Testis (tissue), 2 donors: Measurements from ENCODE around the gene NUSAP1.

ENCODE experiments used
- POLR2A ChIP-seq: fragments of 450-650 bp; IDR thresholded peaks from one replicate; pipeline ENCODE4 v1.6.1; 2017; ENCODE audit warnings: antibody characterized with exemption, mild to moderate bottlenecking, moderate library complexity
- TF ChIP-seq, protein P1 (sequence below), 3 experiments: fragments of 450-650 bp in 2 of 3; fragments of 200-600 bp in 1 of 3; sonication (generic) in 1 of 3; IDR thresholded peaks; one replicate each; pipeline ENCODE4 v1.5.1; 2016 to 2019; ENCODE audit warnings: antibody characterized with exemption in 3 of 3, mild to moderate bottlenecking in 2 of 3, moderate library complexity in 1 of 3

- TF ChIP-seq, protein P1, sequence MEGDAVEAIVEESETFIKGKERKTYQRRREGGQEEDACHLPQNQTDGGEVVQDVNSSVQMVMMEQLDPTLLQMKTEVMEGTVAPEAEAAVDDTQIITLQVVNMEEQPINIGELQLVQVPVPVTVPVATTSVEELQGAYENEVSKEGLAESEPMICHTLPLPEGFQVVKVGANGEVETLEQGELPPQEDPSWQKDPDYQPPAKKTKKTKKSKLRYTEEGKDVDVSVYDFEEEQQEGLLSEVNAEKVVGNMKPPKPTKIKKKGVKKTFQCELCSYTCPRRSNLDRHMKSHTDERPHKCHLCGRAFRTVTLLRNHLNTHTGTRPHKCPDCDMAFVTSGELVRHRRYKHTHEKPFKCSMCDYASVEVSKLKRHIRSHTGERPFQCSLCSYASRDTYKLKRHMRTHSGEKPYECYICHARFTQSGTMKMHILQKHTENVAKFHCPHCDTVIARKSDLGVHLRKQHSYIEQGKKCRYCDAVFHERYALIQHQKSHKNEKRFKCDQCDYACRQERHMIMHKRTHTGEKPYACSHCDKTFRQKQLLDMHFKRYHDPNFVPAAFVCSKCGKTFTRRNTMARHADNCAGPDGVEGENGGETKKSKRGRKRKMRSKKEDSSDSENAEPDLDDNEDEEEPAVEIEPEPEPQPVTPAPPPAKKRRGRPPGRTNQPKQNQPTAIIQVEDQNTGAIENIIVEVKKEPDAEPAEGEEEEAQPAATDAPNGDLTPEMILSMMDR (IDR thresholded peaks at IDR 0.05) = no peak
- TF ChIP-seq POLR2A = no peak
Measured at GRCh38 chr15:41301587-41301986, 31.1 kb upstream of the NUSAP1 start.
